Measurements from ENCODE around the gene TWF2. TPM values are rescaled to one million over a fixed set of nuclear protein-coding genes. Genes with fewer than 3 reads are reported as not detected.

TWF2 gene
- total and polyA plus RNA-seq, 9 of the 15 experiments (the other 6 are each of a cell fraction or from before 2014, with no cell fraction given) = 0.11 to 61.9 (median 29.7) TPM

DNA sequence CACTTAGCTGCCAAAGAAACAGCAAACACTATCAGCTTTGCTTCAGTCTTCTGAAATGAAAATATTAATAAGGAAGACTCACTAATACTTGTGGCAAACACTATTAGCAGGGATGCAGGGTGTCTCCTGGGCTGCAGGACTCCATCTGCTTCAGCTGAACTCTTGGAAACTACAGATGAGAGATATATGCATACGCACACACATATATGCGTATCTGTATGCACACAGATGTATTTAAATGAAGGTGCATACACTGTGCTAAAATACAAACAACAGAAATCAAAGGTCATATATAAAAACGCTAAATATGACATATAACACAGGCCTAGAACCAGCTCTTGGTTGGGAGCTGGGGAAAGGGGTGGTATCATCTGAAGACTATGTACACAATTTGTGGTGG is 17.2 kb upstream of the TWF2 start:
- intact Hi-C loops (cut with micrococcal nuclease) = no loop called here
- H3K27ac ChIP-seq (ENCODE audit: extremely low read depth, low read depth, low read length) = no peak overlapping the region
- 76% methylated on average over 3 of the region's 3 CpGs for WGBS (ENCODE audit: insufficient coverage, low coverage, missing lambda C conversion rate)
- H3K79me2 ChIP-seq (ENCODE audit: control insufficient read depth, insufficient read depth, low read length) = peaks cover 2% of the 10 kb centered on the region; the same call in 1 of the 3 replicates
- peaks cover 0 to 19% of the 10 kb centered on the region in 2 experiments; a peak in 4 of 5 replicates for H3K4me1 ChIP-seq (replicated peaks in 1 of 2; ENCODE audit: control insufficient read depth in 2 of 2, insufficient read depth in 2 of 2, low read length in 2 of 2)
- DNase-seq (ENCODE audit: extremely low read depth in 1 of 4, low spot score in 3 of 4) (no peak), FAIRE-seq (no peak), ATAC-seq (no peak)
- H4K20me1 ChIP-seq (replicated peaks; ENCODE audit: control insufficient read depth, insufficient read depth, low read length) = no peaks in the 10 kb centered on the region
- no TSS peak for BruUV-seq (replicated peaks)
- no peak overlapping the region for H3K4me3 ChIP-seq
- no peaks in the 10 kb centered on the region for H3K27me3 ChIP-seq (ENCODE audit: control insufficient read depth in 2 of 2, insufficient read depth in 2 of 2, low read length in 2 of 2)
- CTCF ChIA-PET (ENCODE audit: low intra/inter-chr PET ratio) = no interaction called here
- in situ Hi-C loops (cut with MboI) = no loop called here
- no peaks in the 10 kb centered on the region for H3K9me1 ChIP-seq (ENCODE audit: control insufficient read depth, insufficient read depth, low read length)
- no peak overlapping the region for H3K4me2 ChIP-seq (ENCODE audit: insufficient read depth, low read length)
- no peak overlapping the region for H2AFZ ChIP-seq (ENCODE audit: low read depth, low read length)
- H3K36me3 ChIP-seq (ENCODE audit: control insufficient read depth, insufficient read depth, low read length) = peaks cover 95% of the 10 kb centered on the region
- POLR2A ChIA-PET = interaction anchor here (0.6 to 1.6 kb wide), 2 partner anchors 10 to 473 kb away, joined by 6 to 9 read pairs; partner anchors contain the start of gene PPM1M
- no peaks in the 10 kb centered on the region for H3K9me3 ChIP-seq (replicated peaks; ENCODE audit: control insufficient read depth, insufficient read depth, low read depth, low read length)
- no peak overlapping the region for H3K9ac ChIP-seq (ENCODE audit: insufficient read depth in 1 of 2, low read depth in 2 of 2, low read length in 2 of 2)
- TF ChIP-seq, protein P1, sequence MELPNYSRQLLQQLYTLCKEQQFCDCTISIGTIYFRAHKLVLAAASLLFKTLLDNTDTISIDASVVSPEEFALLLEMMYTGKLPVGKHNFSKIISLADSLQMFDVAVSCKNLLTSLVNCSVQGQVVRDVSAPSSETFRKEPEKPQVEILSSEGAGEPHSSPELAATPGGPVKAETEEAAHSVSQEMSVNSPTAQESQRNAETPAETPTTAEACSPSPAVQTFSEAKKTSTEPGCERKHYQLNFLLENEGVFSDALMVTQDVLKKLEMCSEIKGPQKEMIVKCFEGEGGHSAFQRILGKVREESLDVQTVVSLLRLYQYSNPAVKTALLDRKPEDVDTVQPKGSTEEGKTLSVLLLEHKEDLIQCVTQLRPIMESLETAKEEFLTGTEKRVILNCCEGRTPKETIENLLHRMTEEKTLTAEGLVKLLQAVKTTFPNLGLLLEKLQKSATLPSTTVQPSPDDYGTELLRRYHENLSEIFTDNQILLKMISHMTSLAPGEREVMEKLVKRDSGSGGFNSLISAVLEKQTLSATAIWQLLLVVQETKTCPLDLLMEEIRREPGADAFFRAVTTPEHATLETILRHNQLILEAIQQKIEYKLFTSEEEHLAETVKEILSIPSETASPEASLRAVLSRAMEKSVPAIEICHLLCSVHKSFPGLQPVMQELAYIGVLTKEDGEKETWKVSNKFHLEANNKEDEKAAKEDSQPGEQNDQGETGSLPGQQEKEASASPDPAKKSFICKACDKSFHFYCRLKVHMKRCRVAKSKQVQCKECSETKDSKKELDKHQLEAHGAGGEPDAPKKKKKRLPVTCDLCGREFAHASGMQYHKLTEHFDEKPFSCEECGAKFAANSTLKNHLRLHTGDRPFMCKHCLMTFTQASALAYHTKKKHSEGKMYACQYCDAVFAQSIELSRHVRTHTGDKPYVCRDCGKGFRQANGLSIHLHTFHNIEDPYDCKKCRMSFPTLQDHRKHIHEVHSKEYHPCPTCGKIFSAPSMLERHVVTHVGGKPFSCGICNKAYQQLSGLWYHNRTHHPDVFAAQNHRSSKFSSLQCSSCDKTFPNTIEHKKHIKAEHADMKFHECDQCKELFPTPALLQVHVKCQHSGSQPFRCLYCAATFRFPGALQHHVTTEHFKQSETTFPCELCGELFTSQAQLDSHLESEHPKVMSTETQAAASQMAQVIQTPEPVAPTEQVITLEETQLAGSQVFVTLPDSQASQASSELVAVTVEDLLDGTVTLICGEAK (IDR thresholded peaks at IDR 0.05) = no peak
- TF ChIP-seq, protein P1 (CRISPR knock-in tag; IDR thresholded peaks at IDR 0.05) = no peak
- no peak for TF ChIP-seq ZNF717 (CRISPR knock-in tag; IDR thresholded peaks at IDR 0.05)

Measured in K562 (cell line).